Panc1 (cell line): ENCODE data around the gene BRD2. TPM values are rescaled to one million over a fixed set of nuclear protein-coding genes. Genes with fewer than 3 reads are reported as not detected.

Experiments used
- ATAC-seq: fragments of 200-7000 bp; cut with Tn5 transposase; 2 replicates; pipeline ENCODE4 v1.9.1; 2020; ENCODE audit warnings: mild to moderate bottlenecking, moderate library complexity
- Bru-seq: library from RNA; stranded (reverse); fragments of 400-500 nt; gene quantifications from one replicate; lab custom pipeline; 2021; lab: Mats Ljungman, UMichigan
- BruChase-seq, 2 experiments: library from RNA; stranded (reverse); fragments of 400-500 nt; gene quantifications; one replicate each; lab custom pipeline; 2021; lab: Mats Ljungman, UMichigan
- BruUV-seq: library from RNA; stranded (reverse); fragments of 400-500 nt; replicated peaks from 2 replicates; lab custom pipeline; 2021; lab: Mats Ljungman, UMichigan
- CTCF ChIA-PET: fragments of 300-600 bp; sonication (Branson Sonifier 250); formaldehyde crosslinking; loops from one replicate; lab custom pipeline; 2022; ENCODE audit warnings: antibody characterized with exemption; lab: Charles Lee
- POLR2A ChIA-PET: fragments of 300-600 bp; sonication (Branson Sonifier 250); formaldehyde crosslinking; loops from one replicate; lab custom pipeline; 2022; ENCODE audit warnings: antibody characterized with exemption; lab: Charles Lee
- DNase-seq: peaks from one replicate; pipeline ENCODE4 v3.0.0-alpha.2; 2010; ENCODE audit warnings: low read depth, low spot score
- H3K27ac ChIP-seq: 2 replicates; pipeline ENCODE4 v1.5.1; 2011; ENCODE audit warnings: mild to moderate bottlenecking, low read length, inconsistent platforms
- H3K27me3 ChIP-seq: fragments of 200-500 bp; sonication (Bioruptor generic); 2 replicates; pipeline ENCODE4 v1.6.0; 2014; ENCODE audit warnings: low read length, inconsistent platforms; ENCODE audit not compliant: control insufficient read depth, insufficient read depth
- H3K36me3 ChIP-seq: fragments of 200-500 bp; sonication (Bioruptor generic); 2 replicates; pipeline ENCODE4 v1.5.1; 2014; ENCODE audit warnings: inconsistent platforms, mild to moderate bottlenecking, low read length, moderate library complexity; ENCODE audit not compliant: control insufficient read depth, insufficient read depth
- H3K4me1 ChIP-seq: 2 replicates; pipeline ENCODE4 v1.5.1; 2011; ENCODE audit warnings: inconsistent platforms, mild to moderate bottlenecking, low read length, moderate library complexity; ENCODE audit not compliant: control insufficient read depth, insufficient read depth
- H3K4me3 ChIP-seq, 2 experiments: 2 replicates each; pipeline ENCODE4 v1.5.1; 2011 to 2012; ENCODE audit warnings: low read depth in 2 of 2, low read length in 2 of 2, mild to moderate bottlenecking in 2 of 2, inconsistent platforms in 1 of 2, moderate library complexity in 1 of 2
- H3K9me3 ChIP-seq: fragments of 200-500 bp; sonication (Bioruptor generic); 2 replicates; pipeline ENCODE4 v1.5.1; 2014; ENCODE audit warnings: low read depth, mild to moderate bottlenecking, inconsistent platforms, low read length, moderate library complexity; ENCODE audit not compliant: control insufficient read depth, insufficient read depth
- POLR2AphosphoS5 ChIP-seq: IDR thresholded peaks from 2 replicates; pipeline ENCODE4 v1.6.1; 2012; ENCODE audit warnings: mild to moderate bottlenecking, low read depth, low read length, moderate library complexity
- REST ChIP-seq, 2 experiments: IDR thresholded peaks; 2 replicates each; pipeline ENCODE4 v1.6.1; 2011 to 2012; ENCODE audit warnings: low read depth in 2 of 2, control low read depth in 1 of 2, low read length in 1 of 2, mild to moderate bottlenecking in 1 of 2, moderate library complexity in 1 of 2; ENCODE audit not compliant: insufficient read depth in 1 of 2
- SIN3A ChIP-seq: IDR thresholded peaks from 2 replicates; pipeline ENCODE4 v1.6.1; 2012; ENCODE audit warnings: low read depth, mild to moderate bottlenecking, low read length, moderate library complexity, borderline replicate concordance; ENCODE audit not compliant: insufficient read depth
- TCF7L2 ChIP-seq: IDR thresholded peaks from 2 replicates; pipeline ENCODE4 v1.6.1; 2011; ENCODE audit warnings: mild to moderate bottlenecking, low read depth, low read length, inconsistent platforms
- in situ Hi-C: cut with HindIII; loops from 2 replicates; pipeline ENCODE4 v1.10.0; 2016; ENCODE audit warnings: low sequenced_read_pairs, low pct_unique_long_range_greater_than_20kb
- intact Hi-C: fragments of 100-400 bp; cut with micrococcal nuclease; formaldehyde crosslinking; loops from one replicate; pipeline ENCODE4 v1.10.0; 2022; ENCODE audit not compliant: unreplicated experiment
- long read RNA-seq: library from polyadenylated mRNA; unstranded; transcript quantifications from one replicate; pipeline ENCODE4 v2.0.0, GENCODE V29; 2021; ENCODE audit not compliant: unreplicated experiment
- polyA plus RNA-seq: library from polyadenylated mRNA; unstranded; fragments of >200 nt; gene quantifications from one replicate; pipeline ENCODE4 v1.2.1, GENCODE V29; 2012; ENCODE audit warnings: missing spikeins; ENCODE audit not compliant: insufficient read length
- total RNA-seq: library from RNA; stranded (reverse); gene quantifications from one replicate; pipeline ENCODE4 v1.2.1, GENCODE V29; 2021; ENCODE audit not compliant: unreplicated experiment
- TF ChIP-seq, protein P1 (sequence below): fragments of 450-650 bp; IDR thresholded peaks from 2 replicates; pipeline ENCODE4 v1.5.1; 2017; ENCODE audit warnings: mild to moderate bottlenecking

The BRD2 gene
- total RNA-seq (209 TPM), Bru-seq, nascent RNA (percentile 100 among the genes with signal in this experiment), BruChase-seq, experiment 1, labeled RNA remaining after a 2-hour chase (percentile 100 among the genes with signal in this experiment), BruChase-seq, experiment 2, labeled RNA remaining after a 6-hour chase (percentile 97 among the genes with signal in this experiment)
- polyA plus RNA-seq: 161 TPM
- long read RNA-seq, transcript BRD2-219 (9 exons, 2,338 nt): major isoform, 56 of 146 reads
- long read RNA-seq, transcript BRD2-211 (3 exons, 759 nt): minor isoform, 9 of 146 reads
- long read RNA-seq, partial matches to known transcripts: 53 of 146 reads
- long read RNA-seq, other reads (novel, unspliced or antisense): 23 of 146 reads

- peak within 1 kb of the TSS; percentile 100 for H3K27ac ChIP-seq
- peak within 1 kb of the TSS; percentile 88 to 100 for H3K4me3 ChIP-seq
- POLR2A ChIA-PET: interaction anchor here (0.7 to 0.9 kb wide), 2 partner anchors 11 to 21 kb away, joined by 6 to 12 read pairs; no protein-coding TSS in a partner anchor
- no peaks in the 10 kb centered on the region for H3K9me3 ChIP-seq
- peaks cover 11% of the 10 kb centered on the region for H3K36me3 ChIP-seq
- ATAC-seq (peak; percentile 63), DNase-seq (peak; percentile 86)
- H3K4me1 ChIP-seq: peaks cover 26% of the 10 kb centered on the region
- intact Hi-C loops (no loop called here), in situ Hi-C loops (no loop called here)
- TF ChIP-seq SIN3A: peak; percentile 36; the same call in 1 of the 2 replicates
- TF ChIP-seq, protein P1, sequence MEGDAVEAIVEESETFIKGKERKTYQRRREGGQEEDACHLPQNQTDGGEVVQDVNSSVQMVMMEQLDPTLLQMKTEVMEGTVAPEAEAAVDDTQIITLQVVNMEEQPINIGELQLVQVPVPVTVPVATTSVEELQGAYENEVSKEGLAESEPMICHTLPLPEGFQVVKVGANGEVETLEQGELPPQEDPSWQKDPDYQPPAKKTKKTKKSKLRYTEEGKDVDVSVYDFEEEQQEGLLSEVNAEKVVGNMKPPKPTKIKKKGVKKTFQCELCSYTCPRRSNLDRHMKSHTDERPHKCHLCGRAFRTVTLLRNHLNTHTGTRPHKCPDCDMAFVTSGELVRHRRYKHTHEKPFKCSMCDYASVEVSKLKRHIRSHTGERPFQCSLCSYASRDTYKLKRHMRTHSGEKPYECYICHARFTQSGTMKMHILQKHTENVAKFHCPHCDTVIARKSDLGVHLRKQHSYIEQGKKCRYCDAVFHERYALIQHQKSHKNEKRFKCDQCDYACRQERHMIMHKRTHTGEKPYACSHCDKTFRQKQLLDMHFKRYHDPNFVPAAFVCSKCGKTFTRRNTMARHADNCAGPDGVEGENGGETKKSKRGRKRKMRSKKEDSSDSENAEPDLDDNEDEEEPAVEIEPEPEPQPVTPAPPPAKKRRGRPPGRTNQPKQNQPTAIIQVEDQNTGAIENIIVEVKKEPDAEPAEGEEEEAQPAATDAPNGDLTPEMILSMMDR: no peak
- TF ChIP-seq REST (IDR thresholded peaks at IDR 0.05; ENCODE audit: insufficient read depth in 1 of 2, low read depth in 2 of 2, low read length in 1 of 2): no peak
- peak; percentile 91 for TF ChIP-seq POLR2AphosphoS5
- TF ChIP-seq TCF7L2: no peak
- no peaks in the 10 kb centered on the region for H3K27me3 ChIP-seq
- no TSS peak for BruUV-seq
- CTCF ChIA-PET: interaction anchor here (0.6 to 1.3 kb wide), 4 partner anchors 11 to 1931 kb away, joined by 3 read pairs; partner anchors contain the start of gene HLA-DMA
Observed at GRCh38 chr6:32968093-32968866, at the start of gene BRD2. TSS of gene BRD2 (plus strand) at chr6:32968594. CDS start at chr6:32972899, 4,305 bp downstream.

DNA sequence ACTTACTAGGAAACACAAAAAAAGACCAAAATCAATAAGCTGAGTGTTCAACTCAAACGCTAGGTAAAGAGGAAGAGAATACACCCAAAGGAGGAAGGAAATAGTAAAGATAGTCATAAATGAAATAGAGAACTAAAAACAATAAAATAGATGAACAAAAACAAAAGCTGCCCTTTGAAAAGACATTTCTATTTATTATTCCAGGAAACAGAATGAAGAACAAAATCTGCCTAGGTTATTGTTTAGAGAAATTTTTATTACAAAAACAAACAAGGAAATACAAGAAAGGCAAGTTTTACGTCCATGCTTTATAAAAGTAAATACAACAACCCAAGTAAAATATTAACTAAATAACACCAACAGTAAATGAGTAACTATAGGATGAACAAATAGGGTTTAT lies 47.7 kb upstream of the BRD2 start:
- Histone ChIP-seq H3K27me3 (peaks cover 6% of the 10 kb centered on the region; the same call in 1 of the 2 replicates), H3K27ac (no peak overlapping the region), H3K4me1 (no peaks in the 10 kb centered on the region), H3K9me3 (no peaks in the 10 kb centered on the region), H3K4me3 (no peak overlapping the region), H3K36me3 (no peaks in the 10 kb centered on the region)
- in situ Hi-C loops (no loop called here), intact Hi-C loops (no loop called here)
- ATAC-seq: no peak
- POLR2A ChIA-PET: no interaction called here
- TF ChIP-seq REST (IDR thresholded peaks at IDR 0.05; ENCODE audit: insufficient read depth in 1 of 2, low read depth in 2 of 2, low read length in 1 of 2) (no peak), TCF7L2 (no peak), POLR2AphosphoS5 (no peak), SIN3A (no peak)
- TF ChIP-seq, protein P1: no peak
- BruUV-seq: no TSS peak
- no peak for DNase-seq
- CTCF ChIA-PET: no interaction called here
